HG03103 (cell line): ENCODE measurements around the gene TRPV5.
A peak's percentile ranks its signal among the peaks of the same experiment; 100 is the strongest.

Experiments used
- ATAC-seq: cut with Tn5 transposase; IDR thresholded peaks from one replicate; pipeline ENCODE4 v1.9.1; 2021; ENCODE audit warnings: low read depth; ENCODE audit not compliant: unreplicated experiment

Gene TRPV5

GRCh38 chr7:142889816-142890215 lies 43.7 kb downstream of the TRPV5 start:
- no peak for ATAC-seq

GRCh38 chr7:142887282-142888015 lies 46.1 kb downstream of the TRPV5 start:
- ATAC-seq = no peak

GRCh38 chr7:142886866-142887265 lies 46.7 kb downstream of the TRPV5 start:
- no peak for ATAC-seq

GRCh38 chr7:142885311-142886230 lies 48.0 kb downstream of the TRPV5 start, which contains the start of gene TRPV6:
TRPV6 (minus strand) TSS chr7:142885745.
- no peak for ATAC-seq

- ATAC-seq = no peak
Measured at GRCh38 chr7:142884286-142884640, 49.3 kb downstream of the TRPV5 start.

GRCh38 chr7:142883571-142884285 lies 49.8 kb downstream of the TRPV5 start:
- ATAC-seq = no peak

- ATAC-seq = no peak
Measured at GRCh38 chr7:142883145-142883544, 50.4 kb downstream of the TRPV5 start.

GRCh38 chr7:142882338-142882678 lies 51.2 kb downstream of the TRPV5 start:
- no peak for ATAC-seq

GRCh38 chr7:142881586-142882337 lies 51.8 kb downstream of the TRPV5 start:
- ATAC-seq = no peak

- ATAC-seq = peak; percentile 53
Measured at GRCh38 chr7:142880876-142881505, 52.6 kb downstream of the TRPV5 start.

GRCh38 chr7:142879060-142879459 lies 54.5 kb downstream of the TRPV5 start:
- no peak for ATAC-seq

- ATAC-seq = no peak
Measured at GRCh38 chr7:142878315-142878714, 55.2 kb downstream of the TRPV5 start.

GRCh38 chr7:142876991-142877910 lies 56.3 kb downstream of the TRPV5 start:
- no peak for ATAC-seq

GRCh38 chr7:142876236-142876960 lies 57.1 kb downstream of the TRPV5 start:
- no peak for ATAC-seq

- ATAC-seq = no peak
Measured at GRCh38 chr7:142875456-142875855, 58.1 kb downstream of the TRPV5 start.

GRCh38 chr7:142874837-142875236 lies 58.7 kb downstream of the TRPV5 start:
- no peak for ATAC-seq

GRCh38 chr7:142874409-142874808 lies 59.1 kb downstream of the TRPV5 start:
- ATAC-seq = no peak

GRCh38 chr7:142873871-142874270 lies 59.7 kb downstream of the TRPV5 start:
- ATAC-seq = no peak
